HepG2 (cell line): Measurements from ENCODE around the gene KLF5. TPM values are rescaled to one million over a fixed set of nuclear protein-coding genes. Genes with fewer than 3 reads are reported as not detected.

ENCODE experiments used
- ATAC-seq: fragments of 200-7000 bp; cut with Tn5 transposase; 3 replicates; pipeline ENCODE4 v1.9.1; 2020; ENCODE audit warnings: mild to moderate bottlenecking, moderate library complexity
- BruUV-seq: library from RNA; stranded (reverse); fragments of 400-500 nt; replicated peaks from 2 replicates; lab custom pipeline; 2021; lab: Mats Ljungman, UMichigan
- CTCF ChIA-PET: fragments of 300-600 bp; formaldehyde crosslinking; extraction: SDS; loops from one replicate; lab custom pipeline; 2021; ENCODE audit warnings: low total read pairs, inconsistent platforms, low intra/inter-chr PET ratio; lab: Yijun Ruan, JAX
- POLR2A ChIA-PET: fragments of 350-600 bp; sonication (Branson Sonifier 250); formaldehyde crosslinking; loops from one replicate; lab custom pipeline; 2020; ENCODE audit warnings: antibody characterized with exemption, inconsistent platforms; lab: Yijun Ruan, JAX
- DNase-seq: peaks from one replicate; pipeline ENCODE4 v3.0.0-alpha.2; 2015; ENCODE audit warnings: low spot score
- FAIRE-seq: peaks from 3 replicates; lab custom pipeline; 2011; peaks lifted over from hg19 to GRCh38; lab: Jason Lieb, UNC
- H2AFZ ChIP-seq: one replicate; pipeline ENCODE4 v1.6.1; 2011; ENCODE audit warnings: low read length, inconsistent platforms
- H3K27ac ChIP-seq: fragments of 300-600 bp; 3 replicates; pipeline ENCODE4 v1.8.0; 2011; ENCODE audit warnings: mixed run types, mild to moderate bottlenecking, mixed read lengths, low read length, inconsistent platforms; ENCODE audit not compliant: insufficient read depth; ENCODE audit errors: extremely low read length
- H3K27me3 ChIP-seq, 2 experiments: fragments of 200-600 bp in 1 of 2; 2 replicates in 1 of 2; 3 replicates in 1 of 2; pipeline versions ENCODE4 v1.6.0 to v1.8.0; 2011; ENCODE audit warnings: low read length in 2 of 2, mild to moderate bottlenecking in 2 of 2, moderate library complexity in 2 of 2, inconsistent platforms in 1 of 2; ENCODE audit not compliant: insufficient read depth in 2 of 2, control insufficient read depth in 1 of 2
- H3K36me3 ChIP-seq, 2 experiments: fragments of 200-600 bp in 1 of 2; replicated peaks in 1 of 2; 2 replicates in 1 of 2; 3 replicates in 1 of 2; pipeline versions ENCODE4 v1.5.1 to v1.8.0; 2011; ENCODE audit warnings: low read length in 2 of 2, inconsistent platforms in 1 of 2; ENCODE audit not compliant: insufficient read depth in 2 of 2, control insufficient read depth in 1 of 2
- H3K4me1 ChIP-seq: 2 replicates; pipeline ENCODE4 v1.5.1; 2012; ENCODE audit warnings: low read length, inconsistent platforms; ENCODE audit not compliant: insufficient read depth
- H3K4me2 ChIP-seq: 2 replicates; pipeline ENCODE4 v1.6.0; 2011; ENCODE audit warnings: low read depth, low read length, inconsistent platforms
- H3K4me3 ChIP-seq, 3 experiments: fragments of 200-600 bp in 1 of 3; sonication (generic), shearing (Covaris generic) in 1 of 3; replicated peaks in 1 of 3; 2 replicates each; pipeline ENCODE4 v1.5.1; 2011 to 2016; ENCODE audit warnings: low read length in 3 of 3, inconsistent platforms in 2 of 3, low read depth in 2 of 3, mild to moderate bottlenecking in 2 of 3, control low read depth in 1 of 3, mixed read lengths in 1 of 3; ENCODE audit not compliant: insufficient read depth in 1 of 3
- H3K79me2 ChIP-seq: one replicate; pipeline ENCODE4 v1.6.1; 2011; ENCODE audit warnings: low read length, inconsistent platforms; ENCODE audit not compliant: insufficient read depth
- H3K9ac ChIP-seq: 2 replicates; pipeline ENCODE4 v1.6.0; 2011; ENCODE audit warnings: mild to moderate bottlenecking, low read depth, low read length, inconsistent platforms; ENCODE audit not compliant: insufficient read depth
- H3K9me3 ChIP-seq: 2 replicates; pipeline ENCODE4 v1.5.1; 2012; ENCODE audit warnings: mild to moderate bottlenecking, low read length
- H4K20me1 ChIP-seq: 2 replicates; pipeline ENCODE4 v1.6.0; 2011; ENCODE audit warnings: inconsistent platforms, mild to moderate bottlenecking, low read length, moderate library complexity; ENCODE audit not compliant: insufficient read depth
- FOXM1 ChIP-seq: sonication (generic); formaldehyde crosslinking; IDR thresholded peaks from 2 replicates; pipeline ENCODE4 v1.5.0; 2020; ENCODE audit warnings: missing genetic modification reagents
- JUND ChIP-seq: sonication (generic); formaldehyde crosslinking; IDR thresholded peaks from 2 replicates; pipeline ENCODE4 v1.8.0; 2022; ENCODE audit warnings: mild to moderate bottlenecking, missing genetic modification reagents
- KLF6 ChIP-seq: IDR thresholded peaks from 2 replicates; pipeline ENCODE4 v1.8.0; 2016; ENCODE audit warnings: missing biosample characterization, missing genetic modification reagents
- NFE2L1 ChIP-seq: sonication (generic); formaldehyde crosslinking; IDR thresholded peaks from 2 replicates; pipeline ENCODE4 v1.4.0; 2020; ENCODE audit warnings: missing genetic modification reagents, mild to moderate bottlenecking, borderline replicate concordance
- SAP130 ChIP-seq: IDR thresholded peaks from 2 replicates; pipeline ENCODE4 v1.6.1; 2016; ENCODE audit warnings: low read depth
- SMYD3 ChIP-seq: sonication (generic); formaldehyde crosslinking; IDR thresholded peaks from 2 replicates; pipeline ENCODE4 v1.8.1; 2023; ENCODE audit warnings: mild to moderate bottlenecking, missing genetic modification reagents
- TARDBP ChIP-seq: sonication (generic); formaldehyde crosslinking; IDR thresholded peaks from 2 replicates; pipeline ENCODE4 v1.8.0; 2022; ENCODE audit warnings: mild to moderate bottlenecking, missing genetic modification reagents
- U2AF1 ChIP-seq: fragments of 200-400 bp; formaldehyde crosslinking; optimal IDR thresholded peaks from 2 replicates; pipeline ENCODE3; 2017; ENCODE audit warnings: mild to moderate bottlenecking, low read depth, low read length
- ZBTB46 ChIP-seq: sonication (generic); formaldehyde crosslinking; IDR thresholded peaks from 2 replicates; pipeline ENCODE4 v1.4.0; 2020; ENCODE audit warnings: mild to moderate bottlenecking, missing genetic modification reagents, borderline replicate concordance
- ZFP90 ChIP-seq: sonication (generic); formaldehyde crosslinking; IDR thresholded peaks from 2 replicates; pipeline ENCODE4 v1.8.0; 2022; ENCODE audit warnings: missing genetic modification reagents, mild to moderate bottlenecking, inconsistent platforms, borderline replicate concordance
- ZMYM2 ChIP-seq: sonication (generic); formaldehyde crosslinking; IDR thresholded peaks from 2 replicates; pipeline ENCODE4 v1.8.0; 2022; ENCODE audit warnings: mild to moderate bottlenecking, missing genetic modification reagents
- ZNF235 ChIP-seq: sonication (generic); formaldehyde crosslinking; IDR thresholded peaks from 2 replicates; pipeline ENCODE4 v1.8.1; 2023; ENCODE audit warnings: mild to moderate bottlenecking, missing genetic modification reagents, borderline replicate concordance
- ZNF264 ChIP-seq: sonication (generic); formaldehyde crosslinking; IDR thresholded peaks from 2 replicates; pipeline ENCODE4 v1.4.0; 2020; ENCODE audit warnings: missing genetic modification reagents
- ZNF362 ChIP-seq: sonication (generic); formaldehyde crosslinking; IDR thresholded peaks from 2 replicates; pipeline ENCODE4 v1.4.0; 2020; ENCODE audit warnings: missing genetic modification reagents, mild to moderate bottlenecking, borderline replicate concordance
- ZNF557 ChIP-seq: sonication (generic); formaldehyde crosslinking; IDR thresholded peaks from 2 replicates; pipeline ENCODE4 v1.4.0; 2020; ENCODE audit warnings: missing genetic modification reagents
- ZNF644 ChIP-seq: IDR thresholded peaks from 2 replicates; pipeline ENCODE4 v1.6.1; 2016; ENCODE audit warnings: low read depth
- ZNF773 ChIP-seq: sonication (generic); formaldehyde crosslinking; IDR thresholded peaks from 2 replicates; pipeline ENCODE4 v1.4.0; 2020; ENCODE audit warnings: missing genetic modification reagents, borderline replicate concordance
- WGBS: methylation state at CpG from one replicate; pipeline ENCODE4 v1.1.6; 2017; ENCODE audit warnings: low lambda C conversion rate; 5-methylcytosine and 5-hydroxymethylcytosine counted together
- in situ Hi-C: cut with HindIII; loops from 2 replicates; pipeline ENCODE4 v1.10.0; 2017; ENCODE audit warnings: low pct_unique_long_range_greater_than_20kb; ENCODE audit not compliant: extremely low pct_ligation_motif_present
- intact Hi-C: fragments of 100-400 bp; cut with micrococcal nuclease; formaldehyde crosslinking; loops from one replicate; pipeline ENCODE4 v1.10.0; 2022; ENCODE audit not compliant: unreplicated experiment
- polyA plus RNA-seq, 8 experiments: library from polyadenylated mRNA; depleted of rRNA in 3 of 8; stranded (reverse) in 7 of 8; unstranded in 1 of 8; fragments of >200 nt; fragmentation: Illumina TruSeq in 4 of 8; extraction: Trizol in 4 of 8; gene quantifications; 2 replicates each; pipeline versions ENCODE4 v1.2.1 to v1.2.3, GENCODE V29; 2011 to 2016; ENCODE audit warnings: low read depth in 4 of 8, missing spikeins in 1 of 8, mixed read lengths in 1 of 8; ENCODE audit not compliant: insufficient read depth in 1 of 8
- total RNA-seq, 5 experiments: library from RNA; depleted of rRNA; stranded (reverse); fragments of >200 nt; fragmentation: Illumina TruSeq; extraction: Trizol; gene quantifications; 2 replicates each; pipeline ENCODE4 v1.2.3, GENCODE V29; 2016; ENCODE audit warnings: low read depth in 1 of 5
- TF ChIP-seq, protein P1 (sequence below): IDR thresholded peaks from 2 replicates; pipeline ENCODE4 v1.6.1; 2016; ENCODE audit warnings: mild to moderate bottlenecking
- TF ChIP-seq, protein P2 (sequence below): IDR thresholded peaks from 2 replicates; pipeline ENCODE4 v1.6.1; 2016; ENCODE audit warnings: low read depth, control low read depth

The KLF5 gene
- total and polyA plus RNA-seq, 2 of the 13 experiments (the other 11 are each of a cell fraction or from before 2014, with no cell fraction given): 1.7 to 9.2 TPM

DNA sequence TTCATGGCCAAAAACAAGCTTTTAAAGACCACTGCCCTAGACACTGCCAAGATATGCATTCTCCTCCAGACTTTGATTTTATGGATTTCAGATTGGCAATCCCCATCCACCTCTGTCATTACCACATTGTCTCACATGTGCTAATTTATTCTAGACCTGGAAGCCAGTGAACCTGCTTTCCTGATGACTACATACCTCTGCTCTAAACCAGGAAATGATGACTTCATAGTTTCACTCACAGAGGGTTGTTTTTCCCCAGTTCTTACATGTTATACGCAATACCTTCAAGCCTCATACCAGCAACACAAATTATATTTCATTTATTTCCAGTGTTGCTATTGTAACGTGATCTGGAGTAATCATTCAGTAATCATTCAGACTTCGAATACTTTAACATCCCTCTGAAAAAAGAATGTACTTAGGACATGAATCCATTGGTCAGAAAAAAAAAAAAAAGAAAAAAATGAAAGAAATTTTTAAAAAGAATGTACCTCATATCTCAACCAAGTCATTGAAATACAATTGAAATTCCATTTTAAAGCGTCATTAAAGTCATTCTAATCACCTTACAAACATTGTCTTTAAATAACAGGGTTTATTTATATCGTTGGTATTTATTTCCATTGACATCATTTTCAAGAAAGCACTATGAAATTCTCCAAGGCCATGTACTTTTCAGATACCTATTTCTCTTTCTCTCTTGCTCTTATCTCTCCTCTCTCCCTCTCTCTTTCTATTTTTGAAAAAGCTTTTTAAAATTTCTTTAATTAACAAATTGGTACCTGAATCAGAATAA is 33.4 kb upstream of the KLF5 start (continued):
- TF ChIP-seq ZNF235 (CRISPR knock-in tag): no peak
- no peak for TF ChIP-seq ZNF264 (CRISPR knock-in tag)
- TF ChIP-seq SAP130: no peak

- H2AFZ ChIP-seq: no peak overlapping the region
- ChIA-PET CTCF (no interaction called here), POLR2A (no interaction called here)
- no TSS peak for BruUV-seq
- in situ Hi-C loops: no loop called here
- ATAC-seq (no peak), FAIRE-seq (no peak), DNase-seq (no peak)
- H3K36me3 ChIP-seq: no peaks in the 10 kb centered on the region
- no peak overlapping the region for H3K9ac ChIP-seq
- H3K4me2 ChIP-seq: no peak overlapping the region
- H3K27ac ChIP-seq: no peak overlapping the region
- peaks cover 1% of the 10 kb centered on the region for H3K4me1 ChIP-seq
- no peaks in the 10 kb centered on the region for H3K79me2 ChIP-seq
- H3K4me3 ChIP-seq: no peak overlapping the region
- no peaks in the 10 kb centered on the region for H3K9me3 ChIP-seq
- 71% methylated on average over 2 of the region's 2 CpGs for WGBS
- intact Hi-C loops: no loop called here
- H4K20me1 ChIP-seq: no peaks in the 10 kb centered on the region
- no peaks in the 10 kb centered on the region for H3K27me3 ChIP-seq
- no peak for TF ChIP-seq KLF6 (CRISPR knock-in tag)
- no peak for TF ChIP-seq ZNF362 (CRISPR knock-in tag)
- TF ChIP-seq, protein P1, sequence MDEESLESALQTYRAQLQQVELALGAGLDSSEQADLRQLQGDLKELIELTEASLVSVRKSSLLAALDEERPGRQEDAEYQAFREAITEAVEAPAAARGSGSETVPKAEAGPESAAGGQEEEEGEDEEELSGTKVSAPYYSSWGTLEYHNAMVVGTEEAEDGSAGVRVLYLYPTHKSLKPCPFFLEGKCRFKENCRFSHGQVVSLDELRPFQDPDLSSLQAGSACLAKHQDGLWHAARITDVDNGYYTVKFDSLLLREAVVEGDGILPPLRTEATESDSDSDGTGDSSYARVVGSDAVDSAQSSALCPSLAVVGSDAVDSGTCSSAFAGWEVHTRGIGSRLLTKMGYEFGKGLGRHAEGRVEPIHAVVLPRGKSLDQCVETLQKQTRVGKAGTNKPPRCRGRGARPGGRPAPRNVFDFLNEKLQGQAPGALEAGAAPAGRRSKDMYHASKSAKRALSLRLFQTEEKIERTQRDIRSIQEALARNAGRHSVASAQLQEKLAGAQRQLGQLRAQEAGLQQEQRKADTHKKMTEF (CRISPR knock-in tag): no peak
- no peak for TF ChIP-seq ZNF773 (CRISPR knock-in tag)
- no peak for TF ChIP-seq ZNF557 (CRISPR knock-in tag)
- no peak for TF ChIP-seq ZBTB46 (CRISPR knock-in tag)
- TF ChIP-seq ZNF644 (CRISPR knock-in tag): no peak
- TF ChIP-seq JUND (CRISPR knock-in tag): no peak
- TF ChIP-seq NFE2L1 (CRISPR knock-in tag): no peak
- TF ChIP-seq SMYD3 (CRISPR knock-in tag): no peak
- TF ChIP-seq, protein P2, sequence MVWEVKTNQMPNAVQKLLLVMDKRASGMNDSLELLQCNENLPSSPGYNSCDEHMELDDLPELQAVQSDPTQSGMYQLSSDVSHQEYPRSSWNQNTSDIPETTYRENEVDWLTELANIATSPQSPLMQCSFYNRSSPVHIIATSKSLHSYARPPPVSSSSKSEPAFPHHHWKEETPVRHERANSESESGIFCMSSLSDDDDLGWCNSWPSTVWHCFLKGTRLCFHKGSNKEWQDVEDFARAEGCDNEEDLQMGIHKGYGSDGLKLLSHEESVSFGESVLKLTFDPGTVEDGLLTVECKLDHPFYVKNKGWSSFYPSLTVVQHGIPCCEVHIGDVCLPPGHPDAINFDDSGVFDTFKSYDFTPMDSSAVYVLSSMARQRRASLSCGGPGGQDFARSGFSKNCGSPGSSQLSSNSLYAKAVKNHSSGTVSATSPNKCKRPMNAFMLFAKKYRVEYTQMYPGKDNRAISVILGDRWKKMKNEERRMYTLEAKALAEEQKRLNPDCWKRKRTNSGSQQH (CRISPR knock-in tag): no peak
- TF ChIP-seq ZFP90 (CRISPR knock-in tag): no peak
- TF ChIP-seq U2AF1: no peak
- no peak for TF ChIP-seq FOXM1 (CRISPR knock-in tag)
- TF ChIP-seq TARDBP (CRISPR knock-in tag): no peak
- no peak for TF ChIP-seq ZMYM2 (CRISPR knock-in tag)
These were observed 23.9 kb upstream of the KLF5 start for GRCh38 chr13:73034901-73035300.
